ENCODE measurements around the gene NUP188. TPM values are rescaled to one million over a fixed set of nuclear protein-coding genes. Genes with fewer than 3 reads are reported as not detected.
A peak's percentile ranks its signal among the peaks of the same experiment; 100 is the strongest.

The NUP188 gene
- total RNA-seq = 10 to 100 TPM; 33.2 to 34.1 TPM
- long read RNA-seq, donor 1, full-length matches to known transcripts = 2 of 9 reads
- long read RNA-seq, donor 1, partial matches to known transcripts = 4 of 9 reads
- long read RNA-seq, donor 1, other reads (novel, unspliced or antisense) = 3 of 9 reads
- long read RNA-seq, donor 2, partial matches to known transcripts = 11 of 11 reads
- long read RNA-seq, donor 2, other reads (novel, unspliced or antisense) = 0 of 11 reads

GRCh38 chr9:128947527-128948301 lies at the start of gene NUP188, which contains the start of gene DOLK:
TSS of gene NUP188 (plus strand) at chr9:128947699. CDS start at chr9:128947720, 21 bp downstream.
TSS of gene DOLK (minus strand) at chr9:128947603. CDS start at chr9:128947303, 300 bp downstream.
- DNase-seq (ENCODE audit: low spot score) = peak; percentile 99
- intact Hi-C loops (cut with DNase I) = no loop called here

GRCh38 chr9:128898382-128898781 lies 49.1 kb upstream of the NUP188 start:
- DNase-seq (ENCODE audit: low spot score) = no peak
- intact Hi-C loops (cut with DNase I) = no loop called here

GRCh38 chr9:128898845-128899565 lies 48.5 kb upstream of the NUP188 start:
- no peak for DNase-seq (ENCODE audit: low spot score)
- intact Hi-C loops (cut with DNase I) = no loop called here

- intact Hi-C loops (cut with DNase I) = no loop called here
- DNase-seq (ENCODE audit: low spot score) = no peak
Measured at GRCh38 chr9:128899566-128900322, 47.8 kb upstream of the NUP188 start.

- intact Hi-C loops (cut with DNase I) = no loop called here
- DNase-seq (ENCODE audit: low spot score) = no peak
Measured at GRCh38 chr9:128901379-128901778, 46.1 kb upstream of the NUP188 start.

GRCh38 chr9:128901822-128902221 lies 45.7 kb upstream of the NUP188 start:
- intact Hi-C loops (cut with DNase I) = no loop called here
- no peak for DNase-seq (ENCODE audit: low spot score)

- intact Hi-C loops (cut with DNase I) = no loop called here
- DNase-seq (ENCODE audit: low spot score) = no peak
Measured at GRCh38 chr9:128902351-128903078, 45.0 kb upstream of the NUP188 start.

- intact Hi-C loops (cut with DNase I) = no loop called here
- DNase-seq (ENCODE audit: low spot score) = no peak
Measured at GRCh38 chr9:128903079-128903461, 44.4 kb upstream of the NUP188 start.

GRCh38 chr9:128903871-128904620 lies 43.5 kb upstream of the NUP188 start:
- intact Hi-C loops (cut with DNase I) = no loop called here
- no peak for DNase-seq (ENCODE audit: low spot score)

GRCh38 chr9:128905964-128906363 lies 41.5 kb upstream of the NUP188 start:
- no peak for DNase-seq (ENCODE audit: low spot score)
- intact Hi-C loops (cut with DNase I) = no loop called here

GRCh38 chr9:128906741-128907140 lies 40.8 kb upstream of the NUP188 start:
- intact Hi-C loops (cut with DNase I) = no loop called here
- DNase-seq (ENCODE audit: low spot score) = no peak

GRCh38 chr9:128908372-128908771 lies 39.1 kb upstream of the NUP188 start:
- intact Hi-C loops (cut with DNase I) = no loop called here
- no peak for DNase-seq (ENCODE audit: low spot score)

GRCh38 chr9:128909859-128910258 lies 37.6 kb upstream of the NUP188 start:
- intact Hi-C loops (cut with DNase I) = no loop called here
- no peak for DNase-seq (ENCODE audit: low spot score)

- DNase-seq (ENCODE audit: low spot score) = no peak
- intact Hi-C loops (cut with DNase I) = no loop called here
Measured at GRCh38 chr9:128910906-128911305, 36.6 kb upstream of the NUP188 start.

GRCh38 chr9:128911529-128912035 lies 35.9 kb upstream of the NUP188 start:
- intact Hi-C loops (cut with DNase I) = no loop called here
- DNase-seq (ENCODE audit: low spot score) = peak; percentile 86

- no peak for DNase-seq (ENCODE audit: low spot score)
- intact Hi-C loops (cut with DNase I) = no loop called here
Measured at GRCh38 chr9:128912270-128912853, 35.1 kb upstream of the NUP188 start.

GRCh38 chr9:128913048-128913900 lies 34.2 kb upstream of the NUP188 start:
- DNase-seq (ENCODE audit: low spot score) = no peak
- intact Hi-C loops (cut with DNase I) = no loop called here
